Activated CD4-positive, alpha-beta T cell treated with anti-CD3 and anti-CD28 coated beads, Interleukin-2, amount 10 ng/mL, durations not matched to agents 7 days and 5 days (primary cell): Measurements from ENCODE around the gene LY9. TPM values are rescaled to one million over a fixed set of nuclear protein-coding genes. Genes with fewer than 3 reads are reported as not detected.

Experiments used
- CTCF ChIA-PET: fragments of 350-600 bp; sonication (Branson Sonifier 250); formaldehyde crosslinking; loops from one replicate; lab custom pipeline; 2021; ENCODE audit warnings: antibody characterized with exemption; lab: Charles Lee
- POLR2A ChIA-PET: fragments of 350-600 bp; sonication (Branson Sonifier 250); formaldehyde crosslinking; loops from one replicate; lab custom pipeline; 2021; ENCODE audit warnings: antibody characterized with exemption; lab: Charles Lee
- DNase-seq: peaks from one replicate; pipeline ENCODE4 v3.0.0-alpha.2; 2020
- H3K27ac Mint-ChIP-seq: one replicate; pipeline ENCODE4 v1.8.0; 2021; ENCODE audit warnings: mild to moderate bottlenecking, moderate library complexity, mixed read lengths
- H3K27me3 Mint-ChIP-seq: one replicate; pipeline ENCODE4 v1.8.0; 2021; ENCODE audit warnings: mixed read lengths
- H3K36me3 Mint-ChIP-seq: one replicate; pipeline ENCODE4 v1.8.0; 2021; ENCODE audit warnings: low read depth, mixed read lengths
- H3K4me1 Mint-ChIP-seq: one replicate; pipeline ENCODE4 v1.8.0; 2021; ENCODE audit warnings: mixed read lengths
- H3K4me3 Mint-ChIP-seq: one replicate; pipeline ENCODE4 v1.8.0; 2021; ENCODE audit warnings: mild to moderate bottlenecking, moderate library complexity, mixed read lengths
- H3K9me3 Mint-ChIP-seq: one replicate; pipeline ENCODE4 v1.8.0; 2021; ENCODE audit warnings: mixed read lengths
- total RNA-seq, 2 experiments: library from RNA; stranded (reverse); gene quantifications; one replicate each; pipeline ENCODE4 v1.2.3, GENCODE V29; 2021

The LY9 gene
- total RNA-seq, 2 experiments from 2014 or later, result 45.9 to 49.0 TPM

DNA sequence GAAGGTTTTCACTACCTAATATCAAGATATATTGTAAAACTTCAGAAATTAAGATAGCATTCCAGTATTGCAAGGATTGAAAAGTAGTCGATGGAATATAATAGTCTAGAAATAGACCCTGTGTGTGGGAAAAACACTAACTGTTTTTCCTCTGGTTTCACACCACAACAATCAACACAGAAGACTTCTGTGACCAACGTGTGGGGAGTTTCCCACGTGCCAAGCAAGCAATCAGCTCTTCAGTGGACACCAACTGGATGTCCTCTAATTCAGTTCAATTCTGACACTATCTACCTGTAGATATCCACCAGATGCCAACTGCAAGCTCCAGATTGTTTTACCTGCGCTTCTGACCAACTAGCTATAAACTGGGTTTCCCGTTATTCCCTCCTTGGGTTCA, 54.6 kb downstream of the LY9 start:
- CTCF ChIA-PET, result interaction anchor here (0.8 to 2.2 kb wide), 6 partner anchors 10 to 133 kb away, joined by 3 to 5 read pairs (median 4); no protein-coding TSS in a partner anchor
- no peak overlapping the region for H3K4me3 Mint-ChIP-seq
- H3K9me3 Mint-ChIP-seq, result peaks cover 2% of the 10 kb centered on the region
- H3K36me3 Mint-ChIP-seq, result no peaks in the 10 kb centered on the region
- H3K27ac Mint-ChIP-seq, result no peak overlapping the region
- peaks cover 2% of the 10 kb centered on the region for H3K4me1 Mint-ChIP-seq
- H3K27me3 Mint-ChIP-seq, result peaks cover 8% of the 10 kb centered on the region
- POLR2A ChIA-PET, result interaction anchor here (0.7 kb wide), 1 partner anchor 12 kb away, joined by 3 read pairs; no protein-coding TSS in a partner anchor
- no peak for DNase-seq

- POLR2A ChIA-PET, result no interaction called here
- H3K4me1 Mint-ChIP-seq, result peaks cover 2% of the 10 kb centered on the region
- H3K36me3 Mint-ChIP-seq, result no peaks in the 10 kb centered on the region
Measured at GRCh38 chr1:160850993-160851392, 55.0 kb downstream of the LY9 start.

DNA sequence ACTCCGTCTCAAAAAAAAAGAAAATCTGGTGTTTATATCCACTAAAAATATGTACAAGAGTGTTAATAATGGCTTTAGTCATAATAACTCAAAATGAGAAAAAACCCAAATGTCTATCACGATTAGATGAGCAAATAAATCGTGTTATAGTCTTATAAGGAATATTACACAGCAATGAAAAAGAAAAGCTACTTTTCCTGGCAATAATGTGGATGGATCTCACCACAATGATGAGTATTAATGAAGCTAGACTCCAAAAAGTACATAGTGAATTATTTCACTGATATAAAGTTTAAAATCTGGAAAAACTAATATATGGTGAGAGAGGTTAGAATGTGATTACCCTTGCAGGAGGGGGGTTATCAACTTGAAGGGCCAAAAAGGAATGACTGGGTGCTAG, 57.0 kb downstream of the LY9 start:
- CTCF ChIA-PET, result interaction anchor here (1.4 kb wide), 1 partner anchor 9 kb away, joined by 5 read pairs; no protein-coding TSS in a partner anchor
- POLR2A ChIA-PET, result no interaction called here
- Mint-ChIP-seq H3K4me3 (no peak overlapping the region), H3K4me1 (peaks cover 2% of the 10 kb centered on the region), H3K36me3 (no peaks in the 10 kb centered on the region), H3K27me3 (peaks cover 3% of the 10 kb centered on the region), H3K9me3 (peaks cover 2% of the 10 kb centered on the region), H3K27ac (no peak overlapping the region)
- no peak for DNase-seq

More at GRCh38 chr1:160850993-160851392, 55.0 kb downstream of the LY9 start:
- no peak overlapping the region for H3K4me3 Mint-ChIP-seq
- CTCF ChIA-PET, result interaction anchor here (0.7 to 1.7 kb wide), 3 partner anchors 10 to 103 kb away, joined by 3 to 4 read pairs (median 4); no protein-coding TSS in a partner anchor
- H3K9me3 Mint-ChIP-seq, result peaks cover 2% of the 10 kb centered on the region
- H3K27ac Mint-ChIP-seq, result no peak overlapping the region
- DNase-seq, result no peak
- peaks cover 8% of the 10 kb centered on the region for H3K27me3 Mint-ChIP-seq

- no peaks in the 10 kb centered on the region for H3K36me3 Mint-ChIP-seq
Measured at GRCh38 chr1:160853754-160854153, 57.8 kb downstream of the LY9 start.

GRCh38 chr1:160855181-160855981, 59.4 kb downstream of the LY9 start:
- Mint-ChIP-seq H3K4me1 (peaks cover 2% of the 10 kb centered on the region), H3K36me3 (no peaks in the 10 kb centered on the region), H3K27ac (no peak overlapping the region), H3K27me3 (no peaks in the 10 kb centered on the region), H3K9me3 (no peaks in the 10 kb centered on the region), H3K4me3 (no peak overlapping the region)
- ChIA-PET CTCF (interaction anchor here (0.6 to 2.0 kb wide), 6 partner anchors 18 to 190 kb away, joined by 3 to 4 read pairs (median 3); partner anchors contain the start of gene USF1), POLR2A (no interaction called here)
- no peak for DNase-seq

More at GRCh38 chr1:160853754-160854153, 57.8 kb downstream of the LY9 start:
- DNase-seq, result no peak
- no peaks in the 10 kb centered on the region for H3K27me3 Mint-ChIP-seq
- peak overlapping the region; percentile 58 for H3K27ac Mint-ChIP-seq
- CTCF ChIA-PET, result interaction anchor here (1.4 kb wide), 1 partner anchor 10 kb away, joined by 5 read pairs; no protein-coding TSS in a partner anchor
- peaks cover 2% of the 10 kb centered on the region for H3K4me1 Mint-ChIP-seq
- no peak overlapping the region for H3K4me3 Mint-ChIP-seq
- no peaks in the 10 kb centered on the region for H3K9me3 Mint-ChIP-seq
- POLR2A ChIA-PET, result no interaction called here

- no peak for DNase-seq
- no peaks in the 10 kb centered on the region for H3K9me3 Mint-ChIP-seq
- H3K27me3 Mint-ChIP-seq, result no peaks in the 10 kb centered on the region
- ChIA-PET CTCF (interaction anchor here (0.8 to 1.4 kb wide), 4 partner anchors 11 to 23 kb away, joined by 3 to 5 read pairs (median 4); no protein-coding TSS in a partner anchor), POLR2A (interaction anchor here (0.6 kb wide), 1 partner anchor 21 kb away, joined by 3 read pairs; no protein-coding TSS in a partner anchor)
- no peak overlapping the region for H3K4me3 Mint-ChIP-seq
- no peak overlapping the region for H3K27ac Mint-ChIP-seq
- no peaks in the 10 kb centered on the region for H3K36me3 Mint-ChIP-seq
- peaks cover 19% of the 10 kb centered on the region for H3K4me1 Mint-ChIP-seq
Measured at GRCh38 chr1:160858097-160858496, 62.1 kb downstream of the LY9 start.

DNA sequence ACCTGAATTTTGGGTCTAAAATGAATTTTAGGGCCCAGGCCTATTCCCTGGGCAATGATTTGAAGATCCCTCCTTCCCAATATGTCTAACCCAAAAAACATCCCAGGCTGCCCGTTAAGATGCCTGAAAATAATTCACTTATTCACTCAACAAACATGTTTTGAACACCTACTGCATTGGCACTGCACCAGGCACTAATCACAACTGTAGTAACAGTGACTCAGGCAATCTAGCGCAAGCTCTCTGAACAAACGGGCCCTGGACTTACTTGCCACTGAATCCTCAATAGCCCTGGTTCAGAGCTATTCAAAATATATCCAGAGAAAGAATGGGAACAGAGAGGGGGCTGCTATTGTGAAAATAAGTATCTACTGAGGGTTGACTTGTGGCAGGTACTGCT, 62.5 kb downstream of the LY9 start:
- H3K36me3 Mint-ChIP-seq, result no peaks in the 10 kb centered on the region
- POLR2A ChIA-PET, result interaction anchor here (0.6 kb wide), 1 partner anchor 21 kb away, joined by 3 read pairs; no protein-coding TSS in a partner anchor
- DNase-seq, result no peak
- CTCF ChIA-PET, result interaction anchor here (0.9 to 1.2 kb wide), 2 partner anchors 11 to 23 kb away, joined by 3 to 4 read pairs; no protein-coding TSS in a partner anchor
- no peak overlapping the region for H3K4me3 Mint-ChIP-seq
- H3K4me1 Mint-ChIP-seq, result peaks cover 21% of the 10 kb centered on the region
- no peak overlapping the region for H3K27ac Mint-ChIP-seq
- H3K9me3 Mint-ChIP-seq, result no peaks in the 10 kb centered on the region
- H3K27me3 Mint-ChIP-seq, result no peaks in the 10 kb centered on the region

DNA sequence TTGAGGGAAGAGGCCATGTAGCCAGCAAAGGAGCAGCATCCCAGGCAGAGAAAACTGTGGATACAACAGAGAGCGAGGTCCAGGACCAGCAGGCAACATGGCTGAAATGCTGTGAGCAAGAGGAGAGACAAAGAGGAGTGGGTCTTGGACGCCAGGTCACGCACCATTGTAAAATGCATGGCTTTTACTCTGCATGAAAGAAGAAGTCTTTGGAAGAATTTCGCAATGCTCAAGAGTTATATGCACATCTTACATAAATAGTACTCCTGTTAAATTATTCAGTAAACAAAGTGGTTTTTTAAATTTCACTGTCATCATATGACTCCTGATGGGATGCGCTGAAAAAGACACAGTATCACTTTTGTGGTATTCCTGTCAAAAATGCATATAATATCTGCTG, 63.2 kb downstream of the LY9 start:
- Mint-ChIP-seq H3K27me3 (no peaks in the 10 kb centered on the region), H3K9me3 (no peaks in the 10 kb centered on the region), H3K4me3 (no peak overlapping the region), H3K27ac (no peak overlapping the region), H3K36me3 (no peaks in the 10 kb centered on the region), H3K4me1 (peaks cover 25% of the 10 kb centered on the region)
- POLR2A ChIA-PET, result no interaction called here
- DNase-seq, result no peak
- CTCF ChIA-PET, result interaction anchor here (0.9 to 1.3 kb wide), 2 partner anchors 10 to 17 kb away, joined by 3 to 4 read pairs; no protein-coding TSS in a partner anchor

DNA sequence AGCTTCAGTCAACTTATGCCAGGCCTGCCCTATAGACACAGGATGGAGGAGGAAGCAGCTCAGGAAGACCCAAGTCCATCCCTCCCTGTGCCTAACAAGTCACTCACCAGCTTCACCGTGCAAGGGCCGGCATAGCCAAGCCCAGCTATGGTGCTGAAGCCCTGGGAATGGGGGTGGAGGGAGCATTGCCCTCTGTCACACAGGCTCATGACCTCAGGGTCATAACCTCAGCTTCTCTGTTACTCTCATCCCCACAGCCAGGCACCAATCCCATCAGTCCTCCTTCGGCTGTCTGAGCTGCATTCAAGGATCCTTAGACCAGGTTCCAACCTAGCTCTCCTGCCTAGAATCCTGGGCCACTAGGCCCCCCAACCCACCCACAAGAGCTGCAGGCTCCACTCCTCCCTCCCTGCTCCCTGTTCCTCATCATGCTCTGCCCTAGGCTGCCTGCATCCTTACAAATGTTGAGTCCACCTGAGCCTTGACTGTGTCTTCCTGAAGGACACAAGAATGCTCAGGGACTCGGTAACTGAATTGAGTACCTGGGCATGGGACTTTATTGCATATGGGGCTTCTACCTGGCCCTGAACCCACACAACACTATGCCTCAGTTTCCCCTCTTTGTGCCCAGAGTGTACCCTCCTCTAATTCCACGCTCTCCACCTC, 65.0 kb downstream of the LY9 start:
- H3K27ac Mint-ChIP-seq, result no peak overlapping the region
- H3K9me3 Mint-ChIP-seq, result no peaks in the 10 kb centered on the region
- DNase-seq, result no peak
- ChIA-PET POLR2A (interaction anchor here (0.5 kb wide), 1 partner anchor 338 kb away, joined by 3 read pairs; no protein-coding TSS in a partner anchor), CTCF (interaction anchor here (0.6 to 1.1 kb wide), 2 partner anchors 10 to 178 kb away, joined by 3 to 4 read pairs; no protein-coding TSS in a partner anchor)
- H3K27me3 Mint-ChIP-seq, result no peaks in the 10 kb centered on the region
- peaks cover 26% of the 10 kb centered on the region for H3K4me1 Mint-ChIP-seq
- no peak overlapping the region for H3K4me3 Mint-ChIP-seq
- no peaks in the 10 kb centered on the region for H3K36me3 Mint-ChIP-seq

DNA sequence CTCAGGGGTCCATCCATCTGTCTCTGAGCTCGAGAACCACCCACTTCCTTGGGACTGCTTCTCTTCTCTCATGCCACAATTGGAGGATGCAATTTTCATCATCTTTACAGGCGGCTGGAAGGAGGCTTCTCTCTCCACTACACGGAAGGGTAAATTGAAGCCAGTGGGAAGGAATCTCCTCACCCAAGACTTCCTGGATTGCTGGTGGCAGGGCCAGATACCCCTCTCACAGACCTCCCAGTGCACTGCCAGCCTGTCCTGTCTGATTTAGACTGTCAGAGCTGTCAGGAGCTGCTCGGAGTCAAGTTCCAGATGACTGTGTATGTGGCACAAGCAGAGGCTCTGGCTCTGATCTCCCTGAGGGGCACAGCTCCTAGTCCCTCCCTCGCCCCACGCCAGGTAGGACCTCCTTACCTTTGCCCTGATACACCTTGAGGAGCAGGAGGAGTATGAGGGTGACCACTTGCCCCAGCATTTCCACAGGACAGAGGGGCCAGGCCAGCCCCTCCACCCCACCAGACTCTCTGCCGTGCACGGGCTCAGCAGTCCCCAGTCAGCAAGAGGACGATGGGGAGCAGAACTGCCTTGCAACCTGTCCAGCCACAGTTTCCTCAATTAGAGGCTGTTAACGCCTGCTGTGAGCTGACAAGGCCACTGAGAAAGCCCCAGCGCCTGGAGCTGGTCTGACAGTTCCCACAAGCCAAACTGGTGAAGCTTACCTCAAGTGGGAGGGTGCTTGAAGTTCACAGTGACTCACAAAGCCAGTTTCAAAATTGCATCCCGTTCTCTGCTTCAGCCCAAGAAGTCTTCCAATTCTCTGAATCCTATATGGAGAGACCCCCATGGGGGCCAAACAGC, 66.5 kb downstream of the LY9 start, which contains the start of gene CD244:
Gene CD244 (minus strand): TSS at position 685 of the 858 bp plus-strand sequence. CDS start 210 bp downstream, at position 475.
- peak; percentile 41 for DNase-seq
- H3K4me1 Mint-ChIP-seq, result peaks cover 26% of the 10 kb centered on the region
- peak within 1 kb of the TSS; percentile 26 for H3K27ac Mint-ChIP-seq
- no peak within 1 kb of the TSS for H3K4me3 Mint-ChIP-seq
- H3K36me3 Mint-ChIP-seq, result no peaks in the 10 kb centered on the region
- H3K27me3 Mint-ChIP-seq, result no peaks in the 10 kb centered on the region
- H3K9me3 Mint-ChIP-seq, result no peaks in the 10 kb centered on the region
- ChIA-PET CTCF (interaction anchor here (0.6 to 2.5 kb wide), 5 partner anchors 11 to 107 kb away, joined by 4 to 10 read pairs (median 7); no protein-coding TSS in a partner anchor), POLR2A (interaction anchor here (0.5 to 0.7 kb wide), 2 partner anchors 12 to 159 kb away, joined by 3 read pairs; partner anchors contain the start of gene F11R)

DNA sequence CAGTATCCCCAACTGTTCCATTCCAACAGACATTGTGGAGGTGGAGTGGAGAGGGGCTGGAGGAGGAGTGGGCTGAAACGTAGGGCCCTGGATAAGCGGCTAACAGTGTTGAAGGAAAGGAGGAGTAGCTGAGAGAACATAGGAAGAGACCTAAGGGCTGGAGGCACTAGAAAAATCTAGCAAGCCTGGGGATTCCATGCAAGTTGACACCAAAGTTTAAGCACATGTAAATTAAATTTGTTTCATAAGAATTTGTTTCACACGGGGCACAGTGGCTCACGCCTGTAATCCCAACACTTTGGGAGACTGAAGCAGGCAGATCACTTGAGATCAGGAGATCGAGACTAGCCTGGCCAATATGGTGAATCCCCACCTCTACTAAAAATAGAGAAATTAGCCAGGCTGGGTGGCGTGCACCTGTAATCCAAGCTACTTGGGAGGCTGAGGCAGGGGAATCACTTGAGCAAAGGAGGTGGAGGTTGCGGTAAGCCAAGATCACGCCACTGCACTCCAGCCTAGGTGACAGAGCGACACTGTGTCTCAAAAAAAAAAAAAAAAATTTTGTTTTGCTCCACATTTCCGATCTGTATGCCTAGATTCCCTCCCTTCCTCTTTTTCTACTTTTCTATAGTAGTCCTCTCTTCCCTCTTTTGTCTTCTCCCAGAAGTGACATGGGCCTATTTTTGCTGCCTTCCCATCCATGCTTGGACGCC, 67.2 kb downstream of the LY9 start:
- ChIA-PET CTCF (interaction anchor here (1.2 to 2.5 kb wide), 4 partner anchors 11 to 107 kb away, joined by 4 to 10 read pairs (median 8); no protein-coding TSS in a partner anchor), POLR2A (no interaction called here)
- Mint-ChIP-seq H3K36me3 (no peaks in the 10 kb centered on the region), H3K9me3 (no peaks in the 10 kb centered on the region), H3K27ac (peak overlapping the region; percentile 26), H3K4me3 (no peak overlapping the region), H3K27me3 (no peaks in the 10 kb centered on the region), H3K4me1 (peaks cover 26% of the 10 kb centered on the region)
- no peak for DNase-seq
